ENCODE measurements around the gene RBCK1.

Gene RBCK1

GRCh38 chr20:461254-462198 is 53.4 kb downstream of the RBCK1 start:
- peak overlapping the region; percentile 97 for H3K4me3 Mint-ChIP-seq

GRCh38 chr20:462199-462991 is 54.3 kb downstream of the RBCK1 start, which contains the start of gene TBC1D20:
TSS of gene TBC1D20 (minus strand) at chr20:462533. CDS start at chr20:462405, 128 bp downstream.
- Mint-ChIP-seq H3K4me3 (peak within 1 kb of the TSS; percentile 97), H3K27ac (peak within 1 kb of the TSS; percentile 83), H3K4me1 (peaks cover 40% of the 10 kb centered on the region), H3K9me3 (peaks cover 22% of the 10 kb centered on the region), H3K36me3 (ENCODE audit: low read depth) (peaks cover 5% of the 10 kb centered on the region), H3K27me3 (ENCODE audit: low read depth, poor library complexity) (peaks cover 10% of the 10 kb centered on the region)
- DNase-seq, result peak; percentile 85
- TF ChIP-seq CTCF (IDR thresholded peaks at IDR 0.05), result no peak

More at GRCh38 chr20:461254-462198, 53.4 kb downstream of the RBCK1 start:
- H3K4me1 Mint-ChIP-seq, result peaks cover 42% of the 10 kb centered on the region
- peaks cover 7% of the 10 kb centered on the region for H3K27me3 Mint-ChIP-seq (ENCODE audit: low read depth, poor library complexity)
- peak; percentile 65 for DNase-seq
- TF ChIP-seq CTCF (IDR thresholded peaks at IDR 0.05), result no peak
- H3K27ac Mint-ChIP-seq, result peak overlapping the region; percentile 83
- H3K36me3 Mint-ChIP-seq (ENCODE audit: low read depth), result peaks cover 5% of the 10 kb centered on the region
- peaks cover 15% of the 10 kb centered on the region for H3K9me3 Mint-ChIP-seq

GRCh38 chr20:467755-468154 is 59.7 kb downstream of the RBCK1 start:
- Mint-ChIP-seq H3K27me3 (ENCODE audit: low read depth, poor library complexity) (peaks cover 13% of the 10 kb centered on the region), H3K4me3 (no peak overlapping the region), H3K27ac (no peak overlapping the region), H3K9me3 (peaks cover 76% of the 10 kb centered on the region), H3K4me1 (peaks cover 5% of the 10 kb centered on the region), H3K36me3 (ENCODE audit: low read depth) (peaks cover 28% of the 10 kb centered on the region)
- TF ChIP-seq CTCF (IDR thresholded peaks at IDR 0.05), result no peak
- DNase-seq, result no peak

- no peak for DNase-seq
- peaks cover 4% of the 10 kb centered on the region for H3K4me1 Mint-ChIP-seq
- no peak for TF ChIP-seq CTCF (IDR thresholded peaks at IDR 0.05)
- peaks cover 87% of the 10 kb centered on the region for H3K9me3 Mint-ChIP-seq
- H3K27me3 Mint-ChIP-seq (ENCODE audit: low read depth, poor library complexity), result peaks cover 9% of the 10 kb centered on the region
- H3K36me3 Mint-ChIP-seq (ENCODE audit: low read depth), result peaks cover 50% of the 10 kb centered on the region
- H3K4me3 Mint-ChIP-seq, result no peak overlapping the region
- H3K27ac Mint-ChIP-seq, result no peak overlapping the region
These were observed 61.8 kb downstream of the RBCK1 start for GRCh38 chr20:469746-470490.

GRCh38 chr20:472137-472846 is 64.2 kb downstream of the RBCK1 start:
- no peak for TF ChIP-seq CTCF (IDR thresholded peaks at IDR 0.05)
- Mint-ChIP-seq H3K9me3 (peaks cover 75% of the 10 kb centered on the region), H3K4me3 (no peak overlapping the region), H3K36me3 (ENCODE audit: low read depth) (peaks cover 61% of the 10 kb centered on the region), H3K4me1 (peaks cover 4% of the 10 kb centered on the region), H3K27me3 (ENCODE audit: low read depth, poor library complexity) (peaks cover 5% of the 10 kb centered on the region), H3K27ac (peak overlapping the region; percentile 80)
- DNase-seq, result no peak
